Measurements from ENCODE around the gene MCUB. TPM values are rescaled to one million over a fixed set of nuclear protein-coding genes. Genes with fewer than 3 reads are reported as not detected.

MCUB gene
- total and polyA plus RNA-seq, 2 of the 13 experiments (the other 11 are each of a cell fraction or from before 2014, with no cell fraction given): 0.95 to 2.2 TPM

DNA sequence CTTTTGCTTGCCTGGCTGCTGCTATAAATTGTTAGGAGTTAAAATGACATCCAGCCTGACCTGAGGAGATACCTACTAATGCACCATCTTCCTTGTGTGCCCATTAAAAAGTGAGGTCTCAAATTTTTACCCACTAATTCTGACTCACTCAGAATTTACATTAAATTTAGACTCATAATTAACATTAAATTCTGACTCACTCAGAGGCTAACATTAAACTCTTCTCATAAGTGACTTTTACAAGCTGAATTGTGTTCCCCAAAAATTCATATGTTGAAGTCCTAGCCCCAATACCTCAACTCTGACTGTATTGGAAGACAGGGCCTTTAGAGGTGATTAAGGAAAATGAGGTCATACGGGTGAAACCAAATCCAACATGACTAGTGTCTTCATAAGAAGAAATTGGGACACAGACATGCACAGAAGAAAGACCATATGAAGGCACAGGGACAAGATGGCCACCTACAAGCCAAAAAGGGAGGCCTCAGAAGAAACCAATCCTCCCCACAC is 131.4 kb downstream of the MCUB start:
- TF ChIP-seq SP1 (IDR thresholded peaks at IDR 0.05) (no peak), SP1 (CRISPR knock-in tag; IDR thresholded peaks at IDR 0.05) (no peak), POLR2AphosphoS2 (IDR thresholded peaks at IDR 0.05; ENCODE audit: low read depth, low read length) (no peak), ZNF567 (CRISPR knock-in tag; IDR thresholded peaks at IDR 0.05; ENCODE audit: borderline replicate concordance) (no peak), MTA3 (CRISPR knock-in tag; IDR thresholded peaks at IDR 0.05) (no peak), MED8 (CRISPR knock-in tag; IDR thresholded peaks at IDR 0.05; ENCODE audit: insufficient replicate concordance) (no peak), TAF1 (CRISPR knock-in tag; IDR thresholded peaks at IDR 0.05) (no peak), ATRX (CRISPR knock-in tag; IDR thresholded peaks at IDR 0.05; ENCODE audit: borderline replicate concordance) (no peak), ZNF605 (CRISPR knock-in tag; IDR thresholded peaks at IDR 0.05) (no peak), ZNF260 (CRISPR knock-in tag; IDR thresholded peaks at IDR 0.05; ENCODE audit: borderline replicate concordance, low read depth) (no peak), ZSCAN20 (CRISPR knock-in tag; IDR thresholded peaks at IDR 0.05; ENCODE audit: borderline replicate concordance) (no peak), PRPF4 (IDR thresholded peaks at IDR 0.05; ENCODE audit: low read depth, low read length, poor library complexity, severe bottlenecking) (no peak), ZNF30 (CRISPR knock-in tag; IDR thresholded peaks at IDR 0.05) (no peak), HCFC1 (IDR thresholded peaks at IDR 0.05; ENCODE audit: low read depth, low read length) (no peak), FOXK1 (CRISPR knock-in tag; IDR thresholded peaks at IDR 0.05; ENCODE audit: borderline replicate concordance, low read depth) (no peak)
- TF ChIP-seq, protein P1, sequence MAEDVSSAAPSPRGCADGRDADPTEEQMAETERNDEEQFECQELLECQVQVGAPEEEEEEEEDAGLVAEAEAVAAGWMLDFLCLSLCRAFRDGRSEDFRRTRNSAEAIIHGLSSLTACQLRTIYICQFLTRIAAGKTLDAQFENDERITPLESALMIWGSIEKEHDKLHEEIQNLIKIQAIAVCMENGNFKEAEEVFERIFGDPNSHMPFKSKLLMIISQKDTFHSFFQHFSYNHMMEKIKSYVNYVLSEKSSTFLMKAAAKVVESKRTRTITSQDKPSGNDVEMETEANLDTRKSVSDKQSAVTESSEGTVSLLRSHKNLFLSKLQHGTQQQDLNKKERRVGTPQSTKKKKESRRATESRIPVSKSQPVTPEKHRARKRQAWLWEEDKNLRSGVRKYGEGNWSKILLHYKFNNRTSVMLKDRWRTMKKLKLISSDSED (CRISPR knock-in tag; IDR thresholded peaks at IDR 0.05): no peak
- TF ChIP-seq, protein P2, sequence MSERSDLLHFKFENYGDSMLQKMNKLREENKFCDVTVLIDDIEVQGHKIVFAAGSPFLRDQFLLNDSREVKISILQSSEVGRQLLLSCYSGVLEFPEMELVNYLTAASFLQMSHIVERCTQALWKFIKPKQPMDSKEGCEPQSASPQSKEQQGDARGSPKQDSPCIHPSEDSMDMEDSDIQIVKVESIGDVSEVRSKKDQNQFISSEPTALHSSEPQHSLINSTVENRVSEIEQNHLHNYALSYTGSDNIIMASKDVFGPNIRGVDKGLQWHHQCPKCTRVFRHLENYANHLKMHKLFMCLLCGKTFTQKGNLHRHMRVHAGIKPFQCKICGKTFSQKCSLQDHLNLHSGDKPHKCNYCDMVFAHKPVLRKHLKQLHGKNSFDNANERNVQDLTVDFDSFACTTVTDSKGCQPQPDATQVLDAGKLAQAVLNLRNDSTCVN (CRISPR knock-in tag; IDR thresholded peaks at IDR 0.05; ENCODE audit: borderline replicate concordance): no peak
- no peak overlapping the region for H3K27ac ChIP-seq (ENCODE audit: extremely low read length, insufficient read depth, low read length)
- no peak overlapping the region for H3K4me3 ChIP-seq (replicated peaks in 1 of 3; ENCODE audit: insufficient read depth in 1 of 3, low read depth in 2 of 3, low read length in 3 of 3)
- in situ Hi-C loops (cut with HindIII; ENCODE audit: extremely low pct_ligation_motif_present, low pct_unique_long_range_greater_than_20kb) (no loop called here), intact Hi-C loops (cut with micrococcal nuclease; ENCODE audit: unreplicated experiment) (no loop called here)
- H3K9me3 ChIP-seq (ENCODE audit: low read length): no peaks in the 10 kb centered on the region
- no peak for DNase-seq (ENCODE audit: low spot score)
- WGBS (ENCODE audit: low lambda C conversion rate): 100% methylated on average over 1 of the region's 1 CpG
- BruUV-seq (replicated peaks): no TSS peak
- H3K4me1 ChIP-seq (ENCODE audit: insufficient read depth, low read length): no peaks in the 10 kb centered on the region
- no peak for ATAC-seq
- H3K9ac ChIP-seq (ENCODE audit: insufficient read depth, low read depth, low read length): no peak overlapping the region
- no peak overlapping the region for H3K4me2 ChIP-seq (ENCODE audit: low read depth, low read length)
- H3K79me2 ChIP-seq (ENCODE audit: insufficient read depth, low read length): no peaks in the 10 kb centered on the region
- ChIA-PET POLR2A (no interaction called here), CTCF (ENCODE audit: low intra/inter-chr PET ratio, low total read pairs) (no interaction called here)
- H2AFZ ChIP-seq (ENCODE audit: low read length): no peak overlapping the region
- H3K36me3 ChIP-seq (replicated peaks in 1 of 2; ENCODE audit: control insufficient read depth in 1 of 2, insufficient read depth in 2 of 2, low read length in 2 of 2): peaks cover 0 to 9% of the 10 kb centered on the region in 2 experiments; a peak in 1 of 5 replicates
- no peak for FAIRE-seq
- no peaks in the 10 kb centered on the region for H3K27me3 ChIP-seq (ENCODE audit: control insufficient read depth in 1 of 2, insufficient read depth in 2 of 2, low read length in 2 of 2)
- H4K20me1 ChIP-seq (ENCODE audit: insufficient read depth, low read length): no peaks in the 10 kb centered on the region
